ENCODE results near the gene C1orf198. TPM values are rescaled to one million over a fixed set of nuclear protein-coding genes. Genes with fewer than 3 reads are reported as not detected.

Gene C1orf198
- total and polyA plus RNA-seq, 4 donors, result 3.9 to 11.1 (median 10.4) TPM

- 68% methylated on average over 5 of the region's 5 CpGs for WGBS
- Histone ChIP-seq H3K4me3 (ENCODE audit: low read depth in 1 of 3, low read length in 3 of 3) (no peak overlapping the region), H3K27me3 (ENCODE audit: control insufficient read depth in 4 of 4, insufficient read depth in 4 of 4, low read length in 3 of 4) (no peaks in the 10 kb centered on the region), H3K4me1 (ENCODE audit: control insufficient read depth in 4 of 4, insufficient read depth in 4 of 4, low read length in 3 of 4) (peaks cover 5 to 13% (median 6%) of the 10 kb centered on the region in 4 donors), H3K27ac (ENCODE audit: low read depth in 1 of 2, low read length in 2 of 2) (no peak overlapping the region), H3K9ac (ENCODE audit: low read depth in 1 of 2, low read length in 2 of 2) (no peak overlapping the region), H3K36me3 (ENCODE audit: control insufficient read depth in 4 of 4, insufficient read depth in 3 of 4, low read depth in 1 of 4, low read length in 3 of 4) (no peaks in the 10 kb centered on the region), H3K9me3 (ENCODE audit: control insufficient read depth in 4 of 4, low read length in 3 of 4) (no peaks in the 10 kb centered on the region)
- DNase-seq (ENCODE audit: low spot score), result peak; percentile 27
- TF ChIP-seq HNF4G (IDR thresholded peaks at IDR 0.05) (no peak), NR2F2 (IDR thresholded peaks at IDR 0.05) (peak; percentile 72)
Observed at GRCh38 chr1:230827801-230828200, 40.5 kb downstream of the C1orf198 start.

- H3K9me3 ChIP-seq (ENCODE audit: control insufficient read depth in 4 of 4, low read length in 3 of 4), result no peaks in the 10 kb centered on the region
- no peaks in the 10 kb centered on the region for H3K36me3 ChIP-seq (ENCODE audit: control insufficient read depth in 4 of 4, insufficient read depth in 3 of 4, low read depth in 1 of 4, low read length in 3 of 4)
- H3K4me3 ChIP-seq (ENCODE audit: low read depth in 1 of 3, low read length in 3 of 3), result no peak overlapping the region
- no peaks in the 10 kb centered on the region for H3K27me3 ChIP-seq (ENCODE audit: control insufficient read depth in 4 of 4, insufficient read depth in 4 of 4, low read length in 3 of 4)
- WGBS, result 78% methylated on average over 7 of the region's 7 CpGs
- no peak overlapping the region for H3K27ac ChIP-seq (ENCODE audit: low read depth in 1 of 2, low read length in 2 of 2)
- DNase-seq (ENCODE audit: low spot score), result peak; percentile 31
- H3K4me1 ChIP-seq (ENCODE audit: control insufficient read depth in 4 of 4, insufficient read depth in 4 of 4, low read length in 3 of 4), result peaks cover 5 to 13% (median 6%) of the 10 kb centered on the region in 4 donors
- TF ChIP-seq ZBTB33 (IDR thresholded peaks at IDR 0.05) (no peak), NR2F2 (IDR thresholded peaks at IDR 0.05) (peak; percentile 84)
- H3K9ac ChIP-seq (ENCODE audit: low read depth in 1 of 2, low read length in 2 of 2), result no peak overlapping the region
Observed at GRCh38 chr1:230827081-230827681, 41.1 kb downstream of the C1orf198 start.

GRCh38 chr1:230826166-230826875 lies 42.0 kb downstream of the C1orf198 start:
- H3K36me3 ChIP-seq (ENCODE audit: control insufficient read depth in 4 of 4, insufficient read depth in 3 of 4, low read depth in 1 of 4, low read length in 3 of 4), result no peaks in the 10 kb centered on the region
- H3K27ac ChIP-seq (ENCODE audit: low read depth in 1 of 2, low read length in 2 of 2), result peak overlapping the region in 1 of 2 donors; percentile 21
- no peak overlapping the region for H3K9ac ChIP-seq (ENCODE audit: low read depth in 1 of 2, low read length in 2 of 2)
- H3K27me3 ChIP-seq (ENCODE audit: control insufficient read depth in 4 of 4, insufficient read depth in 4 of 4, low read length in 3 of 4), result no peaks in the 10 kb centered on the region
- no peak overlapping the region for H3K4me3 ChIP-seq (ENCODE audit: low read depth in 1 of 3, low read length in 3 of 3)
- 92% methylated on average over 9 of the region's 9 CpGs for WGBS
- no peak for TF ChIP-seq RXRA (IDR thresholded peaks at IDR 0.05)
- TF ChIP-seq HNF4G (IDR thresholded peaks at IDR 0.05), result no peak
- no peak for TF ChIP-seq ZBTB33 (IDR thresholded peaks at IDR 0.05)
- TF ChIP-seq TAF1 (conservative IDR thresholded peaks at IDR 0.05), result no peak
- no peak for TF ChIP-seq GABPA (IDR thresholded peaks at IDR 0.05 in 1 of 2, conservative IDR thresholded peaks at IDR 0.05 in 1 of 2)
- no peak for TF ChIP-seq ATF3 (IDR thresholded peaks at IDR 0.05)
- no peak for TF ChIP-seq SP1 (IDR thresholded peaks at IDR 0.05)
- H3K9me3 ChIP-seq (ENCODE audit: control insufficient read depth in 4 of 4, low read length in 3 of 4), result no peaks in the 10 kb centered on the region
- peaks cover 5 to 13% (median 6%) of the 10 kb centered on the region in 4 donors for H3K4me1 ChIP-seq (ENCODE audit: control insufficient read depth in 4 of 4, insufficient read depth in 4 of 4, low read length in 3 of 4)
- peak; percentile 17 for DNase-seq (ENCODE audit: low spot score)
